Nephron progenitor cell (in vitro differentiated cells): ENCODE data around the gene AKR1B1.

Source experiments
- DNase-seq: peaks from one replicate; pipeline ENCODE4 v3.0.0; 2021
- H3K27ac Mint-ChIP-seq: 2 replicates; pipeline ENCODE4 v1.8.0; 2021; ENCODE audit warnings: mild to moderate bottlenecking, moderate library complexity, mixed read lengths
- H3K27me3 Mint-ChIP-seq: 2 replicates; pipeline ENCODE4 v1.8.0; 2021; ENCODE audit warnings: mild to moderate bottlenecking, low read depth, mixed read lengths; ENCODE audit not compliant: poor library complexity
- H3K36me3 Mint-ChIP-seq: 2 replicates; pipeline ENCODE4 v1.8.0; 2021; ENCODE audit warnings: low read depth, mixed read lengths
- H3K4me1 Mint-ChIP-seq: 2 replicates; pipeline ENCODE4 v1.8.0; 2021; ENCODE audit warnings: mixed read lengths
- H3K4me3 Mint-ChIP-seq: 2 replicates; pipeline ENCODE4 v1.8.0; 2021; ENCODE audit warnings: mild to moderate bottlenecking, moderate library complexity, mixed read lengths
- H3K9me3 Mint-ChIP-seq: 2 replicates; pipeline ENCODE4 v1.8.0; 2021; ENCODE audit warnings: mild to moderate bottlenecking, moderate library complexity, mixed read lengths
- CTCF ChIP-seq: fragments of 200-600 bp; sonication (generic); IDR thresholded peaks from 2 replicates; pipeline ENCODE4 v1.5.0; 2021; ENCODE audit warnings: antibody characterized with exemption

The AKR1B1 gene

GRCh38 chr7:134461916-134462315, 3.0 kb upstream of the AKR1B1 start:
- no peak for TF ChIP-seq CTCF
- Mint-ChIP-seq H3K4me1 (peaks cover 12% of the 10 kb centered on the region), H3K36me3 (peaks cover 13% of the 10 kb centered on the region), H3K27me3 (peaks cover 8% of the 10 kb centered on the region), H3K27ac (no peak overlapping the region), H3K4me3 (no peak overlapping the region), H3K9me3 (peaks cover 30% of the 10 kb centered on the region)
- no peak for DNase-seq

- peaks cover 14% of the 10 kb centered on the region for H3K4me1 Mint-ChIP-seq
- no peak for DNase-seq
- peaks cover 5% of the 10 kb centered on the region for H3K27me3 Mint-ChIP-seq
- no peak overlapping the region for H3K4me3 Mint-ChIP-seq
- no peak overlapping the region for H3K27ac Mint-ChIP-seq
- peaks cover 19% of the 10 kb centered on the region for H3K9me3 Mint-ChIP-seq
- peaks cover 27% of the 10 kb centered on the region for H3K36me3 Mint-ChIP-seq
- TF ChIP-seq CTCF = no peak
Observed at GRCh38 chr7:134459981-134460380, 1.1 kb upstream of the AKR1B1 start.

- H3K27ac Mint-ChIP-seq = no peak overlapping the region
Observed at GRCh38 chr7:134458341-134458805, 527 bp downstream of the AKR1B1 start.

GRCh38 chr7:134457210-134457609, 1.7 kb downstream of the AKR1B1 start:
- peaks cover 2% of the 10 kb centered on the region for H3K27me3 Mint-ChIP-seq
- no peak for TF ChIP-seq CTCF
- H3K27ac Mint-ChIP-seq = no peak overlapping the region
- H3K4me1 Mint-ChIP-seq = peaks cover 42% of the 10 kb centered on the region
- no peak for DNase-seq
- H3K9me3 Mint-ChIP-seq = peaks cover 9% of the 10 kb centered on the region
- H3K36me3 Mint-ChIP-seq = peaks cover 31% of the 10 kb centered on the region
- peak overlapping the region; percentile 86 for H3K4me3 Mint-ChIP-seq

More at GRCh38 chr7:134458341-134458805, 527 bp downstream of the AKR1B1 start:
- Mint-ChIP-seq H3K36me3 (peaks cover 29% of the 10 kb centered on the region), H3K4me1 (peaks cover 30% of the 10 kb centered on the region), H3K27me3 (peaks cover 5% of the 10 kb centered on the region), H3K4me3 (peak overlapping the region; percentile 86), H3K9me3 (peaks cover 9% of the 10 kb centered on the region)
- DNase-seq = peak; percentile 70
- no peak for TF ChIP-seq CTCF

DNA sequence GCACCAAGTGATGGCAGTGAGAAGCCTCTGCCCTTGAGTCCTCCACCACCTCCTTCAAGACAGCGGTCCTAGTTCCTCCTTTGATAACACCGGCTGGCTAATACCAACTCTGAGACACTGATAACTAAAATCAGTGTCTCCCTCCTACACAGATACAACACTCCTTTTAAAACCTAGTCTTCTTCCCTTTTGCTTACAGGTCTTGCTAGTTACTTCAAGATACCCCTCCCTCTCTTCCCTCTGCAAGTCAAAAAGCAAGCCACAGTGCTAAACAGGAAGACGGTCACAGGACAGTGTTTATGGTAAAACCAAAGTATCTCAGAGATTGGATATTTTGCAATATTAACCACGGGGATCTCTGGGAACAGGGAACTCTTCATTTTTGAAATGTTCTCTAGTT, 4.6 kb downstream of the AKR1B1 start:
- Mint-ChIP-seq H3K4me3 (peak overlapping the region; percentile 14), H3K36me3 (peaks cover 49% of the 10 kb centered on the region), H3K27me3 (peaks cover 2% of the 10 kb centered on the region), H3K27ac (no peak overlapping the region), H3K9me3 (no peaks in the 10 kb centered on the region), H3K4me1 (peaks cover 45% of the 10 kb centered on the region)
- no peak for TF ChIP-seq CTCF
- DNase-seq = no peak

GRCh38 chr7:134453518-134453917, 5.4 kb downstream of the AKR1B1 start:
- no peak for DNase-seq
- Mint-ChIP-seq H3K36me3 (peaks cover 57% of the 10 kb centered on the region), H3K9me3 (no peaks in the 10 kb centered on the region), H3K27me3 (peaks cover 2% of the 10 kb centered on the region), H3K4me1 (peaks cover 45% of the 10 kb centered on the region), H3K27ac (peak overlapping the region; percentile 61), H3K4me3 (no peak overlapping the region)
- TF ChIP-seq CTCF = no peak
